C4-2B (cell line): Measurements from ENCODE around the gene TUBA1B.

ENCODE experiments used
- H3K27ac ChIP-seq: fragments of 450-650 bp; 2 replicates; pipeline ENCODE4 v1.5.1; 2017
- ZFX ChIP-seq: fragments of 450-650 bp; IDR thresholded peaks from 2 replicates; pipeline ENCODE4 v1.6.1; 2017
- TF ChIP-seq, protein P1 (sequence below): fragments of 450-650 bp; conservative IDR thresholded peaks from 2 replicates; pipeline ENCODE4 v1.5.1; 2017; ENCODE audit warnings: mild to moderate bottlenecking

The TUBA1B gene

GRCh38 chr12:49104822-49105221, 26.4 kb downstream of the TUBA1B start:
- H3K27ac ChIP-seq = no peak overlapping the region

GRCh38 chr12:49100380-49100779, 30.8 kb downstream of the TUBA1B start:
- TF ChIP-seq, protein P1, sequence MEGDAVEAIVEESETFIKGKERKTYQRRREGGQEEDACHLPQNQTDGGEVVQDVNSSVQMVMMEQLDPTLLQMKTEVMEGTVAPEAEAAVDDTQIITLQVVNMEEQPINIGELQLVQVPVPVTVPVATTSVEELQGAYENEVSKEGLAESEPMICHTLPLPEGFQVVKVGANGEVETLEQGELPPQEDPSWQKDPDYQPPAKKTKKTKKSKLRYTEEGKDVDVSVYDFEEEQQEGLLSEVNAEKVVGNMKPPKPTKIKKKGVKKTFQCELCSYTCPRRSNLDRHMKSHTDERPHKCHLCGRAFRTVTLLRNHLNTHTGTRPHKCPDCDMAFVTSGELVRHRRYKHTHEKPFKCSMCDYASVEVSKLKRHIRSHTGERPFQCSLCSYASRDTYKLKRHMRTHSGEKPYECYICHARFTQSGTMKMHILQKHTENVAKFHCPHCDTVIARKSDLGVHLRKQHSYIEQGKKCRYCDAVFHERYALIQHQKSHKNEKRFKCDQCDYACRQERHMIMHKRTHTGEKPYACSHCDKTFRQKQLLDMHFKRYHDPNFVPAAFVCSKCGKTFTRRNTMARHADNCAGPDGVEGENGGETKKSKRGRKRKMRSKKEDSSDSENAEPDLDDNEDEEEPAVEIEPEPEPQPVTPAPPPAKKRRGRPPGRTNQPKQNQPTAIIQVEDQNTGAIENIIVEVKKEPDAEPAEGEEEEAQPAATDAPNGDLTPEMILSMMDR = no peak
- TF ChIP-seq ZFX = no peak
- no peak overlapping the region for H3K27ac ChIP-seq

More at GRCh38 chr12:49104822-49105221, 26.4 kb downstream of the TUBA1B start:
- TF ChIP-seq, protein P1 = no peak
- no peak for TF ChIP-seq ZFX

DNA sequence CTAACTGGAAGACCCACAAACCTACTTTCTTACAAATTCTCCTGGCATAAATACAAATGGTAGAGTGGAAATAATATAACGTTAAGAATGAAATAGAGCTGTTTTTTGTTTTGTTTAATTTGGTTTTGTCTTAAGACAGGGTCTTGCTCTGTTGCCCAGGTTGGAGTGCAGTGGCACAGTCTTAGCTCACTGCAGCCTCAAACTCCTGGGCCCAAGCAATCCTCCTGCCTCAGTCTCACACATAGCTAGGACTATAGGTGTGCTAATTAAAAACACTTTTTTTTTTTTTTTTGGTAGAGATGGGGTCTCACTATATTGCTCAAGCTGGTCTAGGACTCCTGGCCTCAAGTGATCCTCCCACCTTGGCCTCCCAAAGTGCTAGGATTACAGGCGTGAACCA, 32.5 kb downstream of the TUBA1B start:
- TF ChIP-seq ZFX = no peak
- TF ChIP-seq, protein P1 = no peak

DNA sequence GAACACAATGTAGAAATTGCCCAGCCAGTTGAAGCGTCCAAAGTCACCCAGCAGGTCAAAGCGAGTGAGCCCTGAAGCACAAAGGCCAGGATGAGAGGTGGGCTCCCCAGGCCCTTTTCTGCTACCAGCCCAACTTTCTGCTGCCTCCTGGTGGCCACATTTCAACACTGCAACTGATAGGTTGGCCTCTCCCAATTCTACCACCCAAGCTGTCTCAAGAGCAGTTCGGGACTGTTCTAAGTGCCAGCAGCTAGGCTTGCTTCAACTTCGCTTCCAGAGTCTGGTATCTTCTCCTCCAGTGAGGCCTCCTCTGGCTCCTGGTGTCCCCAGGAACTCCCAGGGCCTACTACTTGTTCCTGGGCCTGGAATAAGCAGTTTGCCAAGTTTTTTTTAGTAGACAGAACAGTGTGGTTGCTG, 33.2 kb downstream of the TUBA1B start:
- H3K27ac ChIP-seq = no peak overlapping the region
- TF ChIP-seq, protein P1 = peak; percentile 89
- TF ChIP-seq ZFX = no peak

More for the DNA sequence above, 32.5 kb downstream of the TUBA1B start:
- no peak overlapping the region for H3K27ac ChIP-seq

DNA sequence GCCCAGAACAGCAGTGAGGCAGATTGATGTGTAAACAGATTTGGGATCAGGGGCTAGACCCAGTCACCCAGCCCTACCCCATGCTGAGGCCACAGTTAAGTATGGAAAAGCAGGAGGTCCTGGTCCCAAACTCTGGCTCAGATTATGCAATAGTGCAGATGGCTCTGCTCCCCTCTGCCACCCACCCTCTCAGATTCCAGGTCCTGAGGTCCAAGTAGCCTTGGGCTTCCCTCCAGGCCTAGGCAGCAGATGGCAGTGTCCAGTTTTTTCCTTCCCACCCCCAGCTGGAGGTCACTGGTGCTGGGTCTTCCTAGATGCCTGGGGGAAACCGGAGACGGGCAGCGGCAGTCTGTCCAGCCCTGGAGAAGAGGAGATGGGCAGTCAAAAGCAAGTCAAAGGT, 33.8 kb downstream of the TUBA1B start:
- no peak overlapping the region for H3K27ac ChIP-seq
- TF ChIP-seq, protein P1 = no peak
- TF ChIP-seq ZFX = no peak

- no peak for TF ChIP-seq ZFX
- TF ChIP-seq, protein P1 = no peak
- H3K27ac ChIP-seq = no peak overlapping the region
Observed at GRCh38 chr12:49094975-49095365, 36.2 kb downstream of the TUBA1B start.

GRCh38 chr12:49094160-49094974, 36.8 kb downstream of the TUBA1B start, which contains the start of gene DHH:
TSS of gene DHH (minus strand) at chr12:49094801. CDS start at chr12:49094512, 289 bp downstream.
- no peak within 1 kb of the TSS for H3K27ac ChIP-seq

More at GRCh38 chr12:49094160-49094974, 36.8 kb downstream of the TUBA1B start, which contains the start of gene DHH:
- TF ChIP-seq, protein P1 = no peak
- TF ChIP-seq ZFX = no peak
